HG03139 (cell line): ENCODE results near the gene KNDC1.

Experiments used
- ATAC-seq: cut with Tn5 transposase; IDR thresholded peaks from one replicate; pipeline ENCODE4 v1.9.1; 2021; ENCODE audit not compliant: unreplicated experiment

KNDC1 gene

DNA sequence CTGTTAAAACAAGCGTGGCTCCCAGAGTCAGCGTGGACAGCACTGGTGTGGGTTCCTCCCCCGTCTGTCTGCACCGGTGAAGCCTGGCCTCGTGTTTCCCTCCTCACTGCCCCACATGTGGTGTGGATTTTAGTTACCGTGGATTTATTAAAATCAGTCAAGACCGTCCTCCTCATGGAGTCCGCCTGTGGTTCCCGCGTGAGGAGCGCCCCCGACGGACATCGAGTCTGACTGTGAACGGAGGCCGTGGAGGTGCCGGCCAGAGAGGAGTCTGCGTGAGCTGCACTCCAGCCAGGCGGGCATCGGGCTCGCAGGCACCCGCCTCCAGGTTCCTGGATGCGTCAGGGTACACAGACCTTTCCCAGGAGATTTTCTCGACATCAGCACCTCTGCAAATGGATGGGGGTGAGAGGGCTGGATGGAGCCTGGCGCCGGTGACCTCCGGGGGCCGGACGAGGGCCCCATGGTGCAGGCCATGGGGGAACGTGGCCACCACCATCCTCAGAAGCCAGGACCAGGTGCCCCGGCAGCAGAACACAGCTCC lies 43.7 kb downstream of the KNDC1 start:
- ATAC-seq: no peak

DNA sequence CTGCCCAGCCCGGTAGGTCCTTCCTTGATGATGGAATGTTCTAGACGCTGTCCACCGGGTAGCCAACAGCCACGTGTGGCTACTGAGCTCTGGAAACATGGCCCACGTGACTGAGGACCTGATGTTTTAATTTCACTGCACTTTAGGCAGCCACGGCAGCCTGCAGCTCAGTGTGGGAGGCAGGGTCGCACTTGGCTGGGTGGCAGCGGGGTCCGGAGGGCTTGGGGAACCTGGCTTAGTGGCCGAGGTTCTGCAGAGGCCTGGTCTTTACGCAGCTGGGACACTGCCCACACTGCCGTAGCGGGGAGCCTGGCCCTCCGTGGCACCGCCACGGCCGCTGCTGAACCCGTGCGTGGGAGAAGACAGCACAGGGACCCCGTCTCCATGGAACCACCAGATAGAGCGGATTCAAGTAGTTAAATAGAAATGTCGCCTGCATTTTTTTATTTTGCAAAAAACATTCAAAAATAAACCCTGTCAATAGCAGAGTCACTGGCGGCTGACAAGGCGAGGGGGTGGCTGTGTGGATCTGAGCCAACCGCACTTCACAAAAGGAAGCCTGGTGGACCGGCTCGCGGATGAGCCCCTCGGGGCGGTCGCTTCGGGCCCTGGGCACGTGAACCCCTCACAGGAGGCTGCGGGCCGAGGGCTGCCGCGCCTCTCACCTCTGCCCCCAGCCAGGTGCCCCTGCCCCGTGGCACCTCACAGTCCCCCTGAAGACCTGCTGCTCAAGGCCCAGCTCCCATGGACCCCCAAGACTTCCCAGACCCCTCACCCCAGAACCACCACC lies 44.4 kb downstream of the KNDC1 start:
- no peak for ATAC-seq

DNA sequence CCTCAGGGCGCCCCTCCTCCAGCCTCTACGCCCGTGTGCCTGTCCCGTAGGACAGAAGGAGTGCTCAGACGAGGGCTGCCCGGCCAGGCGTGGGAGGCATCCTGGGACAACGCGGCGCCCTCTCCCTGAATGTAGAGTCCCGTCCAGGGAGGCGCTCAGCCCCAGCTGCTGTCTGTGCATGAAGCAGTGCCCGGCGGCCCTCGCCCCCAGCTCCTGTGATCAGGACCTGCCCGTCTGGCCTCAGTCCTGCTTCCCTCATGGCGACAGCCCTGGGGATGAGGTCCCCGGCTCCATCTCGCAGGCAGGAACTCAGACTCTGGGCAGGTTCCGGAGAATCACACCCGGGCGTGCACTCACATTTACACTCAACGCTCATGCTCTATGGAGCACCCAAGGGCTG lies 45.1 kb downstream of the KNDC1 start:
- ATAC-seq: no peak

DNA sequence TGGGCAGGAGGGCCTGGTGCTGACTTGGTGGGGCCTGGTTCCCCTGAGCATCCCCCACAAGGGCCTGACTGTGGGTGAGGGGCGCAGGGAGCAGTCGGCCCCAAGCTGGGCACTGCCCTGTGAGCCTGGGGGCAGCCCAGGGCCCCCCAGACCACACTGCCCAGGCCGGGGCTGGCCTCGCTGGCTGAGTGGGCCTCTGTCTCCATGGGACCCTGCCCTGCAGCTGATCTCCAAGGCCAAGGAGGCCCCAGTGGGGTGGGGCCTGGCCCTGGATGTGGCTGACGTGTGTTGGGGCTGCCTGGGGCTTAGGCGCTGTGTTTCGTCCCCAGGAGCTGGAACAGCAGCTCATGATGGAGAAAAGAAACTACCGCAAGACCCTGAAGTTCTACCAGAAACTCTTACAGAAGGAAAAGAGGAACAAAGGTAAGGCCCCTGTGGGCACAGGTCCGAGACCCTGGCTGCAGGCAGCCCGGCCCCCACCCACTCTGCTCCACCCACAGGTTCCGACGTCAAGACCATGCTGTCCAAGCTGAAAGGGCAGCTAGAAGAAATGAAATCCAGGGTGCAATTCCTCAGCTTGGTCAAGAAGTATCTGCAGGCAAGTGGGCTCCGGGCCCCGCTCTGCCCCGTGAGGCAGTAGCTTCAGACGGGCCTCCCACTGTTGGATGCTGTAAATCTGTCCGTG lies 46.5 kb downstream of the KNDC1 start:
- no peak for ATAC-seq

DNA sequence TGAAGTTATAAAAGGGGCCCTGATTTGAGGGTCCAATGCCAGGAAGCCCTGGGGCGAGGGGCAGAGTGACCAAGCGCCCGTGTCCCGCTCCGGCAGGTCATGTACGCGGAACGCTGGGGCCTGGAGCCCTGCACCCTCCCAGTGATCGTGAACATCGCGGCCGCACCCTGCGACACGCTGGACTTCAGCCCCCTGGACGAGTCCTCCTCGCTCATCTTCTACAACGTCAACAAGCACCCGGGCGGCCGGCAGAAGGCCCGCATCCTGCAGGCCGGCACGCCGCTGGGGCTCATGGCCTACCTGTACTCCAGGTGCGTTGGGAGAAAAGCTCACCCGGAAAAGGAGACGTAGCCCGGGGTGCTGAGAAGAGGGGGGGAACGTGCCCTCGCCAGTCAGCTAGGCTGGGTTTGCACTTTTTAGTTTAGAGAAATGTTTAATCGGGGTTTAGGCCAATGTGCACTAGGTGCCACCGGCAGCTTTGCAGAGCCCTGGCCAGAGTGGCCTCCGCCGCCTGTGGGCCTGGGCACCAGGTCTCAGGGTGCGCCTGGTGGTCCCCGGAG lies 47.1 kb downstream of the KNDC1 start:
- ATAC-seq: no peak

DNA sequence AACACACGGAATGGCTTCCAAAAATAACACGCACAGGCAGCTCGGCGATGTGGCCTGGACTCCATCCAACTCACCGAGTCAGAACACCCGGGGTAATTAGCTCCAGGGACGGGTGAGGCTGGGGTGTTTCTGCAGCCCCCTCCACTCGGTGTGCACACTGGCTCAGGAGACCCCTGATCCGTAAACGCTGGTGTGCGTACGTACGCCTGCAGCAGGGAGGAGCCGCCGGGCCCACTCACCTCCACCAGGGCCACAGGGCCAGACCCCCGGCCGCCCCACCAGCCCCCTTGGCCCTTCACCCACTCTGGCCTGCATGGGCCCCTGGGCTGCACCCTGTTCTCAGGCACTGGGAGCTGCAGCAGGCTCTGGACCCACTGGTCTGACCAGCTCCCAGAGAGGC lies 47.6 kb downstream of the KNDC1 start:
- ATAC-seq: no peak

DNA sequence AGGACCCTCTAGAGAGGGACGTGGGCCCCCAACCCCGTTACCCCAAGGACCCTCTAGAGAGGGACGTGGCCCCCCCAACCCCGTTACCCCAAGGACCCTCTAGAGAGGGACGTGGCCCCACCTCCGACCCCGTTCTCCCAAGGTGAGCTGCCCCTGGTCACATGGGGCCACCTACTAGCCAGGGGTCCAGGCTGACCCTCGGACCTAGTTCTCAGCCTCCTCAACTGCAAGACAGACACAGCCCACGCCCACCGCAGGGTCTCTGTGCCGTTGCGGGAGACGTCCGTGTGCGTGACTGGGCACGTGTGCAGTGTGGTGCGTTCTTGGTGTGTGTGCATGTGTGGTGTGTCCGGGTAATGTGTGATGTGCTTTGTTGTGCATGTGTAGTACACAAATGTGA lies 48.4 kb downstream of the KNDC1 start:
- ATAC-seq: no peak

DNA sequence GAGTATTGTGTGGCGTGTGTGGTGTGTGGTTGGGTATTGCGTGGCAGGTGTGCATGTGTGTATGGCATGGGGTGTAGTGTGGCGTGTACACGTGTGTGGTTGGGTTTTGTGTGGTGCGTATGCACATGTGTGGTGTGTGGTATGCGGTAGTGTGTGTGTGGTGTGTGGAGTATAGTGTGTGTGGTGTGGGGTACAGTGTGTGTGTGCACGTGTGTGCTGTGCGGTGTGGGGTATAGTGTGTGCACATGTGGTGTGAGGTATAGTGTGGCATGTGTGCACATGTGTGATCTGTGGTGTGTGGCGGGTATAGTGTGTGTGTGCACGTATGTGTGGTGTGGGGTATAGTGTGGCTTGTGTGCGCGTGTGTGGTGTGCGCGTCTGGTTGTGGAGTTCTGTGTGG lies 49.1 kb downstream of the KNDC1 start:
- no peak for ATAC-seq

DNA sequence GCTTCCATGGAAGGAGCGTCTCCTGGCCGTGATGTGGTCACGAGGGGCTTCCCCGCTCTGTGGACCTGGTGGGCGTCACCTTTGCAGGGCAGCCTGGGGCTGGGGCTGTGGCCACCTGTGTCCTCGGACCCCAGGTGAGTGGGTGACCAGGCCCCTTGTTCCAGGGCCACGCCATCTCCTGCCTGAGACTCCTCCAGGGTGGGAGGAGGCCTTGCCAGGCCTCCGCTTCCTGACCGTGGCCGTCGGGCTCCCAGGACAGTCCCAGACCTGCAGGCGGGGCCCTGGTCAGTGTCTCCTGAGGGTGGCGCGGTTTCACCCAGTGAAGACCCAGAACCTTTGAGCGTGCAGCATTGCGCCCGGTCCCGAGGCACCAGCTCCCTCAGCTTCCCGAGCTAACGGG lies 49.6 kb downstream of the KNDC1 start:
- no peak for ATAC-seq

DNA sequence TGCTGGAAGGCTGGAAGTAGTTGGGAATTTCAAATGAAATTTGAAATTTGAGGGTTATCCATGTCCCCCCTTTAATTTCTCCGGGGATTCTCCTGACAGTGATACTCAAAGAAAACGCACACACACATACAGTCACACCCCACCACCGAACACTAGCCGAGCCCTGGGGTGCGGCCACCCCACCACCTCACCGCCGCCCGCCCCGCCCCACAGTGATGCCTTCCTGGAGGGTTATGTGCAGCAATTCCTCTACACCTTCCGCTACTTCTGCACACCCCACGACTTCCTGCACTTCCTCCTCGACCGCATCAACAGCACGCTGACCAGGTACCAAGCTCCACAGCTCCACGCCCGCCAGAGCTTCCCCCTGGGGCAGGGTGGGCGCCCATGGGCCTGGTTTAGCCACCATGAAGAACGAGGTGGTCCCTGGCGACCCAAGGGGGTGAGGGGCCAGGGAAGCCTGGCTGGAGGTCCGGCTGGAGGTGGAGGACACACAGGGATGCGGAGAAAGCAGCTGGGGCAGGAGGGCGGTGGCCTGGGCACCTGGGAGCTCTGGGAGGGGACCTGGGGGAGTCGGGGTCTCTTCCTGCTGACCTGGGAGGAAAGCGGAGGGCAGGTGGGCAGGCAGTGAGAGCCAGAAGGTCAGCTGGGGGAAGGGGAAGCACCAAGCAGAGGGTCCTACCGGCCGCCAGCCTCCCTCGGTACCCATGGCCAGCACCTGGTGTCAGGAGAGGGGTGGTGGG lies 50.5 kb downstream of the KNDC1 start:
- no peak for ATAC-seq

DNA sequence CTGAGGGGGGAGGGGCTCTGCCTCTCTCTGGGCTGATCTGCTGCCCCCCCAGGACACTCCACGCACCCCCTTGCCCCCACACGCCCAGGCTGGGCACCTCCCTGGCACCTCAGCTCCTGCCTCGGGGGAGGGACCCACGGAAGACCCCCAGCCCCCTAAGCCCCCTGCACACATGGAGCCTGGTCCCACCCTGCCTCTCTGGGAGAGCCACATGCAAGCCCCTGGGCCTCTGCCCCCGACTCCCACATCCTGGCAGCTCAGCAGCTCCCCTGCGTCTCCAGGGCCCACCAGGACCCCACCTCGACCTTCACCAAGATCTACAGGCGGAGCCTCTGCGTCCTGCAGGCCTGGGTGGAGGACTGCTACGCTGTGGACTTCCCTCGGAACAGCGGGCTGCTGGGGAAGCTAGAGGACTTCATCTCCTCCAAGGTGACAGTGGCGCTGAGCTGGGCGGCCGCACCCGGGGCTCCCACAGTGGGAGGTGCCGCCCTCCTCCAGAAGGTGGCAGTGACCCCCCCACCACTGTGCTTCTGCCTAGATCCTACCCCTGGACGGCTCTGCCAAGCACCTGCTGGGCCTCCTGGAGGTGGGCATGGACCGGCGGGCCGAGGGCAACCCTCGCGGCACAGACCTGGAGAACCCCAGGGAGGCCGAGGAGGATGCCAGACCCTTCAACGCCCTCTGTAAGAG lies 51.3 kb downstream of the KNDC1 start:
- ATAC-seq: no peak

DNA sequence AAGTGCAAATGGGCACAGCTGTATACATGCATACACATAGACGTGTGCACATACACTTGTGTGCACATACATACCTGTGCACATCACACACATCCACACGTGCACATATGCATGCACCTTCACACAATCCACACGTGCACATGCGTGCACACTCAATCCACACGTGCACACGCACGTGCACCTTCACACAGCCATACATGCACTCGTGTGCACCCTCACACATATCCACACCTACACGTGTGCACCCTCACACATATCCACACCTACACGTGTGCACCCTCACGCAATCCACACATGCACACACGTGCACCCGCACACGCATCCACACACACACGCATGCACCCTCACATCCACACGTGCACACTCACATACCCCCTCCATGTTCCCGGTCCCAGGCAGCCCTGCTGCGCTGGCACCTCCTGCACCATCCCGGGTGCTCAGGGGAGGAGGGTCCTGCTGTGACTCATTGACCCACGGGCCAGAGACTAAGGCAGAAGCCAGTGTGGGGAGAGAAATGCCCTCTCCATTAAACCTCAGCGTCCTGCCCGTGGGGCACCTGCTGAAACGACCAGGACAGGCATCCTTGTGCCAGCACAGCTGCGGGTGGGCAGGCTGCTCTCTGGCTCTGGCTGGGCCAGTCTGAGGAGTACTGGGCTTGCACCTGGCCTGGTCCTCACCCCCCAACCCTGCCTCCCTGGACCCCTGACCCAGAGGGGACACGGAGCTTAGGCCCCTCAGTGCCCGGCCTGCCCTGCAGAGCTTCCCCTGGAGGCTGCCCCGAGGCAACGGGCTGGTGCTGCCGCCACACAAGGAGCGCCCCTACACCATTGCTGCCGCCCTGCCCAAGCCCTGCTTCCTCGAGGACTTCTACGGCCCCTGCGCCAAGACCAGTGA lies 52.2 kb downstream of the KNDC1 start:
- ATAC-seq: no peak

DNA sequence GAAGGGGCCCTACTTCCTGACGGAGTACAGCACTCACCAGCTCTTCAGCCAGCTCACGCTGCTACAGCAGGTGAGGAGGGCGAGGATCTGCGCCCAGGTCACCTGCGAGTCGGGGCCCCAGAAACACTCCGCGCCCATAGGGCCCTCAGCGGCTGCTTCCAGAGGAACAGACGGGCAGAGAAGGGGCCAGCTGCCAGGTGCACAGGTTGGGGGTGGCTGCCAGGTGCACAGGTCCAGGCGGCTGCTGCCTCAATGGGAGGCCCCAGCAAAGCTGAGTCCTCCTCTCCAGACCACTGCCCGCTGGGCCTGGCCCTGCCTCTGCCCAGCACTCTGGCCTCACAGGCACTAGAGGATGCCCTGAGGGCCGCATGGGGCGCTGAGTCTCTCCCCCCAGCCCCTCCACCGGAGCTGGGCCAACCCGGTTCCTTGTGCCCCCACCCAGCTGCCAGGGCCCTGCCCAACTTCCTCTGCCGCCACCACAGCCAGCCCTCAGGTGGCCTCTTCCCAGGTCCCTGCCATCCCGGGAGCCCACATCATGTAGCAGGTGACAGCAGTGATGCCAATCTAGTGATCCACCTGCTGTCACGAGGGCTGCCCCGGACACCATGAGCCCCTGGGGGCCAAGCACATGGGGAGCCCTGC lies 53.0 kb downstream of the KNDC1 start:
- ATAC-seq: no peak

DNA sequence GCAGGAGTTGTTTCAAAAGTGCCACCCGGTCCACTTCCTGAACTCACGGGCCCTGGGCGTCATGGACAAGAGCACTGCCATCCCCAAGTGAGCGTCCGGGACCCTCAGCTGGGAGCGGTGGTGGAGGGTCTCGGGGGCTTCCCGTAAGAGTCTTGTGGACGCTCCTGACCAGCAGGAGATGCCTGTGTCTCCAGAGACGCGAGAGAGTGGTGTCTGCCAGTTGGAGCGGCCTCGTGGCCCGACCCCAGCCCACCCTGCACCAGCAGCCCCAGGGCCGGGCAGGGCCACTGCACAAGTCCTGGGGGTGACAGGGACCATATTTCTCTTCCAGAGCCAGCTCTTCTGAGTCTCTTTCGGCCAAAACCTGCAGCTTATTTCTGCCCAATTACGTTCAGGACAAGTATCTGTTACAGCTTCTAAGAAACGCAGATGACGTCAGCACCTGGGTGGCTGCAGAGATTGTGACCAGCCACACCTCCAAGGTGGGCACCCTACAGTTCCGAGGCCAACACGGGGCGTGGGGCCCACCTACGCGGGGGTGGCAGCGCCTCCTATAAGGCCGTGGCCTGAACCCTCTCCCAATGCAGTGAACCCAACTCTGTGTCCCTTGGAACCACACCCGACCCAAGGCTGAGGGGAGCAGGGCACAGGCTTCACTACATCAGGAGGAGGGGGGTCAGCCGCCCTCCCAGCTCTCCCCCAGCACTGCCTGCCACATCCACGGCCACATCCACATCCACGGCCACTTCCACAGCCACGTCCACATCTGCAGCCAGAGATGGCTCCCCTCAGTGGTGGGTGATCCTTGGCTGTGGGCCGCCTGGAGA lies 53.8 kb downstream of the KNDC1 start:
- ATAC-seq: no peak

DNA sequence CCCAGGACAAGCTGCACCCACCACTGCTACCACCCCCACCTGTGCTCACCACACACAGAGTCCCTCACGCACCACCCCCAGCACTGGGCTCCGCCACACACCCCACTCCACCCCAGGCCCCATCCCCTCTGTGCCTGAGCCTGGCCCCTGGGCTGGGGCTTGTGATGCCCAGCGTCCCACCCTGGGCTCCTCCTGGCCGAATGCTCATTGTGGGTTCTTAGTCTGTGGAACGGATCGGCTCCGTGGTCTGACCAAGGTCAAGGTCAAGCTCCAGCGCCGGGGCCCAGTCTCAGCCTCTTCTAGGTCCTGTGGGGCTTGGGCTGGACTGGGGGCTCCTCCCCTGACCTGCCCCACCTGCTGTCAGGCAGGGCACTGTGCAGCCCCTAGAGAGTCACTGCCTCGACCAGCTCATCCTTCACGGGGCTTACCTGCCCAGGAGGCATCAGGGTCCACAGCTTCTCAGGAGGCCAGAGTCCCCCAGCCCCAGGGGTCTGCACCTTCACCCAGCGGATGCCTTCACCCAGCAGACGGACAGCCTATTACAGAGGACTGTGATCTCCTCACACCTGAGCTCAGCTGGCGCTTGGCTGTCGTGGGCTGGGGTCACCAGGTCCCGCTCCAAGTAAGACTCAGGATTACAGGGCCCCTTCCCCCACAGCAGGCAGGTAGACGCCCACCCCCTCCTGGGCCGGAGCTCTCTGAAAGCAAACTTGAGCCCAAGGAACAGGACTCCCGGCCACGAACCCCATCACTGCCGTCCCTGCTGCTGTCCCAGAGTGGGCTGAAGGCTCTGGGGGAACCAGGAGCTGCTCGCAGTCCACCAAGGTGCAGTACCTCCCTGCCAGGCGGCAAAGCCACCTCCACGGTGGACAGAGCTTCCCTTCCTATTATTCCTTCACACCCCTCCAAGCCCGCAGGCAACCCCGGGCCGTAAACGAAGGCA lies 54.7 kb downstream of the KNDC1 start:
- no peak for ATAC-seq

DNA sequence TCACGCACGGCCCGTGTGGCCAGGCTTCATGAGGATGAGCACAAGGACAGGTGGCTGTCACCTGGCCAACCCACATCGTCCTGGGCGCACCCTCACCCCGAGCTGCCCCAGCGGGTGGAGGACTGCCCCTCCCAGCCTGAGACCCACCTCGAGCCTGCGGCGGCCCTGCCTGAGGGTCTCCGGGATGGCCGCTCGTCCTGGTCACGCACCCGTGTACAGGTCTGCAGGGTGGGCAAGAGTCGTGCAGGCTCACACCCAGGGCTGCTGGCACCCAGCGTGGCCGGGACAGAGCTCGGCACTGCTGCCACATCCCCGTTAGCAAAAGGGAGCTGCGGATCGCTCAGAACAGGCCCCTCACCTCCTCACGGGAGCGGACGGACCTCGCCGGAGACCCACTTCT lies 55.6 kb downstream of the KNDC1 start:
- no peak for ATAC-seq

DNA sequence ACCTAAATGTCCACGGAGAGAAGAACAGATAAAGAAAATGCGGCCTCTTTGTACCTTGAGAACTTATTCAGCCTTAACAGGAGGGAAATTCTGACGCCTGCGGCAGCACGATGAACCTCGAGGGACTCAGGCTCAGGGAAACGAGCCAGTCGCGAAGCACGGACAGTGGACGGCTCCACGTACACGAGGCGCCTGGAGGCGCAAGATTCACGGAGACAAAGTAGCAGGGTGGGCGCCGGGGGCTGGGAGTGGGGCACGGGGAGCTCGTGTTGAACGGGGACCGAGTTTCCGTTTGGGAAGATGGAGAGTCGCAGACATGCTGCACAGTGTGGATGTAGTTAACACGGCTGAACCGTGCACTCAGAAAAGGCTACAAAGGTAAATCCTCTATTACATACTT lies 56.8 kb downstream of the KNDC1 start:
- no peak for ATAC-seq
